Karpas-422 (cell line): ENCODE data around the gene ATP2A2. TPM values are rescaled to one million over a fixed set of nuclear protein-coding genes. Genes with fewer than 3 reads are reported as not detected.
A peak's percentile ranks its signal among the peaks of the same experiment; 100 is the strongest.
"Not testable (repeated sequence)": the region's sequence is repeated elsewhere in the genome, so short reads cannot be mapped to it uniquely, and the experiment has no call there.

Experiments used
- DNase-seq: peaks from one replicate; pipeline ENCODE4 v3.0.0-alpha.2; 2015
- H2AFZ ChIP-seq: fragments of 200-600 bp; sonication (generic); 2 replicates; pipeline ENCODE4 v1.6.1; 2014; ENCODE audit warnings: antibody characterized with exemption, low read length, mixed read lengths
- H3K27ac ChIP-seq: fragments of 200-600 bp; sonication (generic); 2 replicates; pipeline ENCODE4 v1.5.1; 2014; ENCODE audit warnings: mild to moderate bottlenecking, low read length, moderate library complexity
- H3K27me3 ChIP-seq: fragments of 200-600 bp; sonication (generic); 2 replicates; pipeline ENCODE4 v1.6.1; 2014; ENCODE audit warnings: low read length, mixed read lengths
- H3K36me3 ChIP-seq: fragments of 200-600 bp; sonication (generic); 2 replicates; pipeline ENCODE4 v1.6.1; 2014; ENCODE audit warnings: low read length, mixed read lengths; ENCODE audit not compliant: insufficient read depth
- H3K4me1 ChIP-seq: fragments of 200-600 bp; sonication (generic); 2 replicates; pipeline ENCODE4 v1.6.1; 2014; ENCODE audit warnings: mild to moderate bottlenecking, low read length, mixed read lengths
- H3K4me2 ChIP-seq: fragments of 200-600 bp; sonication (generic); 2 replicates; pipeline ENCODE4 v1.6.1; 2014; ENCODE audit warnings: low read length, low read depth, mild to moderate bottlenecking; ENCODE audit not compliant: poor library complexity, severe bottlenecking
- H3K4me3 ChIP-seq: fragments of 200-600 bp; sonication (generic); 2 replicates; pipeline ENCODE4 v1.5.1; 2014; ENCODE audit warnings: mild to moderate bottlenecking, antibody characterized with exemption, low read length, mixed read lengths
- H3K79me2 ChIP-seq: fragments of 200-600 bp; sonication (generic); 2 replicates; pipeline ENCODE4 v1.6.1; 2014; ENCODE audit warnings: mild to moderate bottlenecking, low read length, mixed read lengths
- H3K9ac ChIP-seq: fragments of 200-600 bp; sonication (generic); 2 replicates; pipeline ENCODE4 v1.6.0; 2014; ENCODE audit warnings: low read length
- H3K9me2 ChIP-seq: fragments of 200-600 bp; sonication (generic), shearing (Covaris generic); replicated peaks from 2 replicates; pipeline ENCODE4 v1.6.0; 2014; ENCODE audit warnings: mild to moderate bottlenecking, low read length, moderate library complexity; ENCODE audit not compliant: insufficient read depth
- H3K9me3 ChIP-seq: fragments of 300-700, 200-600 bp; sonication (generic); 2 replicates; pipeline ENCODE4 v1.6.1; 2014; ENCODE audit warnings: low read length, mixed read lengths
- H4K20me1 ChIP-seq: fragments of 200-600 bp; sonication (generic); 2 replicates; pipeline ENCODE4 v1.6.1; 2014; ENCODE audit warnings: mild to moderate bottlenecking, antibody characterized with exemption, low read length, low read depth; ENCODE audit not compliant: insufficient read depth
- total RNA-seq: library from RNA; depleted of rRNA; stranded (reverse); fragments of >200 nt; shearing (Covaris generic); gene quantifications from 2 replicates; pipeline ENCODE4 v1.2.3, GENCODE V29; 2014; ENCODE audit warnings: low replicate concordance

Gene ATP2A2
- total RNA-seq, 1 experiment from 2014 or later: 88.5 TPM

DNA sequence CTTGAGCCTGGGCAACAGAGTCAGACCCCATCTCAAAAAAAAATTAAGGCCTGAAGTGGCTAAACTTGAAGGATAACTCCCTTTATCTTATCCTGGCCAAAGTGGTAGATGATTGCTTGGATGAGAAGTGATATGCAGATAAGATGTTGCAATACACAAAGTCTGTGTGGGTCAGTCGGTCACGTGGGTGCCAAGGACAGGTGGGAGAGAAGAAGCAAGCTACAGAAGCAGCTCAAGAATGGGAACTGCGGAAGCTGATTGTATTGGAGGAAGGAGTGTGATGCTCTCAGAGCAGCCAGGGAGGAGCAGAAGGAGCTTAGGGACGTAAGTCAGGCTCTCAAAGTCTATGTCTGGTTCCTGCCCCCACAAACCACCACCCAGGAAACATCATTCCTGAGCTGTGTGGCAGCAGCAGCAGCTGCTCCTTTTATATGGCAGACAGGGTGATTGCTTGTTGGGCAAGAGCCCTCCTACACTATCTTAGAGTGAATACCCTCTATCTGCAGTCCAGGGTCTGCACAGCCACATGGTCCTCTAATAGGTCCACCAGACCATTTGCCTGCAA, 54.5 kb downstream of the ATP2A2 start:
- H3K4me2 ChIP-seq: no peak overlapping the region
- H3K9ac ChIP-seq: no peak overlapping the region

DNA sequence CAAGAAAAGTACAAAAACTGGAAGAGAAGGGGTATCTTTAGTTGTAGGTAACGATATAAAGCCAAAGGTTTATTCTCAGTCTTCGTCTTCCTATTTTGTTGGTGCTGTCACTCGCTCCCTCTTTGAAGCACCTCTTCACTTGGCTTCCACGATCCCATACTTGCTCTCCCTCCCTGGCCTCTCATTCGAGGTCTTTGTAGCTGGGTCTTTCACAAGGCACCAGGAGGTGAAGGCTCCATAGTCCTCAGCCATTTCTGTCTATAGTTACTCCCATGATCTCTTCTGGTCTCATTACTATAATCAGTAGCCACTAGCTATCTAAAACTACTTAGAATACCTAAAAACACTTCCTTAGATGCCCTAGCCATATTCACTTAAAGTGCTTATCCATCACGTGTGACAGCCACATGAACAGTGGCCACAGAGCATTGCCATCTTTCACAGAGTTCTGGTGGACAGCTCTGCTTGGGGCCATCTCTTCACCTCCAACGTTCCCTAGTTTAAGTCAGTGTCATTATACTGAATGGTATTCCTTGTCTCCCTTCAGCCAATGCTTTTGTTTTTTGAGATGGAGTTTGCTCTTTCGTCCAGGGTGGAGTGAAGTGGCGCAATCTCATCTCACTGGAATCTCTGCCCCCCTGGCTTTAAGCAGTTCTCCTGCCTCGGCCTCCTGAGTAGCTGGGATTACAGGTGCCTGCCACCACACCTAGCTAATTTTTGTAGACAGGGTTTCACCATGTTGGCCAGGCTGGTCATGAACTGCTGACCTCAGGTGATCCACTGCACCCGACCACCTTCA, 57.1 kb downstream of the ATP2A2 start:
- H3K9me2 ChIP-seq: no peaks in the 10 kb centered on the region
- H3K27ac ChIP-seq: peak overlapping the region; percentile 79; the same call in 1 of the 2 replicates
- no peak for DNase-seq
- H3K79me2 ChIP-seq: peaks cover 36% of the 10 kb centered on the region
- peaks cover 91% of the 10 kb centered on the region for H3K36me3 ChIP-seq
- peaks cover 10% of the 10 kb centered on the region; the same call in 1 of the 2 replicates for H4K20me1 ChIP-seq
- no peaks in the 10 kb centered on the region for H3K9me3 ChIP-seq
- no peaks in the 10 kb centered on the region for H3K27me3 ChIP-seq
- H3K4me1 ChIP-seq: peaks cover 57% of the 10 kb centered on the region
- H3K9ac ChIP-seq: no peak overlapping the region
- H3K4me2 ChIP-seq: peak overlapping the region; percentile 46
- no peak overlapping the region for H3K4me3 ChIP-seq
- no peak overlapping the region for H2AFZ ChIP-seq

More for the DNA sequence above, 54.5 kb downstream of the ATP2A2 start:
- no peaks in the 10 kb centered on the region for H3K27me3 ChIP-seq
- H3K4me1 ChIP-seq: peaks cover 57% of the 10 kb centered on the region
- no peak overlapping the region for H3K4me3 ChIP-seq
- H3K36me3 ChIP-seq: peaks cover 87% of the 10 kb centered on the region
- DNase-seq: no peak
- no peaks in the 10 kb centered on the region for H3K9me2 ChIP-seq
- H2AFZ ChIP-seq: no peak overlapping the region
- H4K20me1 ChIP-seq: peaks cover 15% of the 10 kb centered on the region; the same call in 1 of the 2 replicates
- peaks cover 54% of the 10 kb centered on the region for H3K79me2 ChIP-seq
- H3K27ac ChIP-seq: no peak overlapping the region
- H3K9me3 ChIP-seq: no peaks in the 10 kb centered on the region

DNA sequence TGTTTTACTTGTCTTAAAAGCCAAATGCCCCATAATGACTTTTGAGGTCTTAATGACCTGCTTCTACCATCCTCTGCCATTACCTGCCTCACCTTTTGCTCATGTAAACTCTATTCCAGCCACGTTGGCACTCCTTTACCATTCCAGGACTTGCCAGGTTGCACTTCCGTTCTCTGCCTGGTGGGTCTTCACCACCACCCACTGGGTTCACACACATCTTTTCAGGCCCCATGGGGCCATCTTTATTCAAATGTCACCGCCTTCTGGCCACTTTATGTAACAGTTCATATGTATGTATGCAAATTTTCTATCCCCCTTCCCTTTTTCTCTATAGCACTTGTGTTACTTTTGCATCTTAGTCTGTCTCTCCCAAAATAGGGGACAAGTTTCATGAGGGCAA, 57.7 kb downstream of the ATP2A2 start:
- Histone ChIP-seq H3K4me3 (no peak overlapping the region), H4K20me1 (peaks cover 10% of the 10 kb centered on the region; the same call in 1 of the 2 replicates), H3K9me3 (no peaks in the 10 kb centered on the region), H3K27me3 (no peaks in the 10 kb centered on the region), H3K9me2 (no peaks in the 10 kb centered on the region), H3K9ac (no peak overlapping the region), H3K4me1 (peaks cover 52% of the 10 kb centered on the region), H3K4me2 (peak overlapping the region; percentile 46), H3K79me2 (peaks cover 36% of the 10 kb centered on the region), H3K27ac (peak overlapping the region; percentile 79), H2AFZ (no peak overlapping the region), H3K36me3 (peaks cover 91% of the 10 kb centered on the region)
- peak; percentile 90 for DNase-seq

DNA sequence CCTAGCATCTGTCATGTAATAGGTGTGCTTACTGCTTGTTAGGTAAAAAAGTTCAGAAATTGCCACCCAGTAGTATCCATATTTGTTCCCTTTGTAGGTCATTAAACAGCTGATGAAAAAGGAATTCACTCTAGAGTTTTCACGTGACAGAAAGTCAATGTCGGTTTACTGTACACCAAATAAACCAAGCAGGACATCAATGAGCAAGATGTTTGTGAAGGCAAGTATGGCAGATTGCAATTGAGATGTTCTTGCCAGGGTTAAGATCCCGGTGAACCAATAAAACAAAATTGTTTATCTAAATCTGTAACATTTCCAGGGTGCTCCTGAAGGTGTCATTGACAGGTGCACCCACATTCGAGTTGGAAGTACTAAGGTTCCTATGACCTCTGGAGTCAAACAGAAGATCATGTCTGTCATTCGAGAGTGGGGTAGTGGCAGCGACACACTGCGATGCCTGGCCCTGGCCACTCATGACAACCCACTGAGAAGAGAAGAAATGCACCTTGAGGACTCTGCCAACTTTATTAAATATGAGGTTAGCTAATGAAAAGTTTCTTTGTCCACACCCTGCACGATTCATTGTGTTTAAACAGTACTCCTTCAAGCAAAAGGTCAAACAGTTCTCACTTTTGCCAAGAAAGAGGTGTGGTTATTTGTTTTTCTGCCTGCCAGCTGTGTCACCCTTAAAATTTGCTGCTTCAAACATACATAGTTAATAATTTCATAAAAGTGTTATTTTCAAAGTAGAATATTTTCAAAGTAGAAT, 58.3 kb downstream of the ATP2A2 start:
- DNase-seq: no peak
- no peak overlapping the region for H3K9ac ChIP-seq
- no peaks in the 10 kb centered on the region for H3K9me3 ChIP-seq
- no peak overlapping the region for H3K4me3 ChIP-seq
- peaks cover 91% of the 10 kb centered on the region for H3K36me3 ChIP-seq
- no peak overlapping the region for H2AFZ ChIP-seq
- H3K79me2 ChIP-seq: peaks cover 33% of the 10 kb centered on the region
- peaks cover 48% of the 10 kb centered on the region for H3K4me1 ChIP-seq
- H4K20me1 ChIP-seq: peaks cover 10% of the 10 kb centered on the region; the same call in 1 of the 2 replicates
- no peaks in the 10 kb centered on the region for H3K27me3 ChIP-seq
- H3K4me2 ChIP-seq: peak overlapping the region; percentile 46
- H3K27ac ChIP-seq: peak overlapping the region; percentile 79
- no peaks in the 10 kb centered on the region for H3K9me2 ChIP-seq

DNA sequence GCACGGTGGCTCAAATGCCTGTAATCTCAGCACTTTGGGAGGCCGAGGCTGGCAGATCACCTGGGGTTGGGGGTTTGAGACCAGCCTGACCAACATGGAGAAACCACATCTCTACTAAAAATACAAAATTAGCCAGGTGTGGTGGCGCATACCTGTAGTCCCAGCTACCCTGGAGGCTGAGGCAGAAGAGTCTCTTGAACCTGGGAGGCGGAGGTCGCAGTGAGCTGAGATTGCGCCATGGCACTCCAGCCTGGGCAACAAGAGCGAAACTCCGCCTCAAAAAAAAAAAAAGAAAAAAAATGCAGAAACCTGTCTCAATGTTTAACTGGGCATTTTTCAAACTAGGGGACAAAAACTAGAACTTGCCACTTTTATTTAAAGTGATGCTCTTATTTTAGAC, 59.2 kb downstream of the ATP2A2 start:
- not testable (repeated sequence) for H3K9me2 ChIP-seq, H3K4me2 ChIP-seq, H3K9ac ChIP-seq, DNase-seq, H4K20me1 ChIP-seq, H3K9me3 ChIP-seq, H3K27me3 ChIP-seq, H3K4me3 ChIP-seq, H2AFZ ChIP-seq
- peaks cover 33% of the 10 kb centered on the region for H3K79me2 ChIP-seq
- 0 out of 2 replicates have a peak overlapping the region, but pooled peaks have one; percentile 79 for H3K27ac ChIP-seq
- H3K36me3 ChIP-seq: peaks cover 95% of the 10 kb centered on the region
- H3K4me1 ChIP-seq: peaks cover 51% of the 10 kb centered on the region

DNA sequence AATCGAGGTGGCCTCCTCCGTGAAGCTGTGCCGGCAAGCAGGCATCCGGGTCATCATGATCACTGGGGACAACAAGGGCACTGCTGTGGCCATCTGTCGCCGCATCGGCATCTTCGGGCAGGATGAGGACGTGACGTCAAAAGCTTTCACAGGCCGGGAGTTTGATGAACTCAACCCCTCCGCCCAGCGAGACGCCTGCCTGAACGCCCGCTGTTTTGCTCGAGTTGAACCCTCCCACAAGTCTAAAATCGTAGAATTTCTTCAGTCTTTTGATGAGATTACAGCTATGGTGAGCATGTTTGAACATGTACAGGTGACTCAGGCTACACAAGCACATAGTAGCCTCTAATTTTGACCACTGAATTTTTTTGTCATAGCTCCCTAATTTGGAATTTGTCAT, 59.7 kb downstream of the ATP2A2 start:
- no peaks in the 10 kb centered on the region for H3K9me2 ChIP-seq
- H3K79me2 ChIP-seq: peaks cover 33% of the 10 kb centered on the region
- H3K27me3 ChIP-seq: no peaks in the 10 kb centered on the region
- H3K4me1 ChIP-seq: peaks cover 51% of the 10 kb centered on the region
- H3K9ac ChIP-seq: no peak overlapping the region
- DNase-seq: no peak
- no peak overlapping the region for H3K27ac ChIP-seq
- no peak overlapping the region for H2AFZ ChIP-seq
- H3K4me2 ChIP-seq: no peak overlapping the region
- H3K4me3 ChIP-seq: no peak overlapping the region
- H3K9me3 ChIP-seq: no peaks in the 10 kb centered on the region
- peaks cover 10% of the 10 kb centered on the region; the same call in 1 of the 2 replicates for H4K20me1 ChIP-seq
- peaks cover 95% of the 10 kb centered on the region for H3K36me3 ChIP-seq

DNA sequence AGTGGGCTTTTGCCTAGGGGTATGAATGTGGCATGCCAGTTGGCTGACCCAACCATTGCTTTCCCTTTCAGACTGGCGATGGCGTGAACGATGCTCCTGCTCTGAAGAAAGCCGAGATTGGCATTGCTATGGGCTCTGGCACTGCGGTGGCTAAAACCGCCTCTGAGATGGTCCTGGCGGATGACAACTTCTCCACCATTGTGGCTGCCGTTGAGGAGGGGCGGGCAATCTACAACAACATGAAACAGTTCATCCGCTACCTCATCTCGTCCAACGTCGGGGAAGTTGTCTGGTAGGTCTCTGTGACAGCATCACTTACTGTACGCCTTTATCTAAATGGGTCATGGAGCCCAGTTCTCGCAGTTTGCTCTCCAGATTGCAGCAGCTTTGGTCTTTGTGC, 61.1 kb downstream of the ATP2A2 start:
- H3K9me3 ChIP-seq: no peaks in the 10 kb centered on the region
- no peak overlapping the region for H3K27ac ChIP-seq
- no peaks in the 10 kb centered on the region for H3K9me2 ChIP-seq
- DNase-seq: no peak
- no peak overlapping the region for H3K9ac ChIP-seq
- peaks cover 37% of the 10 kb centered on the region for H3K4me1 ChIP-seq
- peaks cover 10% of the 10 kb centered on the region; the same call in 1 of the 2 replicates for H4K20me1 ChIP-seq
- H3K4me3 ChIP-seq: no peak overlapping the region
- no peak overlapping the region for H3K4me2 ChIP-seq
- H3K79me2 ChIP-seq: peaks cover 25% of the 10 kb centered on the region
- H3K27me3 ChIP-seq: no peaks in the 10 kb centered on the region
- no peak overlapping the region for H2AFZ ChIP-seq
- H3K36me3 ChIP-seq: peaks cover 93% of the 10 kb centered on the region

DNA sequence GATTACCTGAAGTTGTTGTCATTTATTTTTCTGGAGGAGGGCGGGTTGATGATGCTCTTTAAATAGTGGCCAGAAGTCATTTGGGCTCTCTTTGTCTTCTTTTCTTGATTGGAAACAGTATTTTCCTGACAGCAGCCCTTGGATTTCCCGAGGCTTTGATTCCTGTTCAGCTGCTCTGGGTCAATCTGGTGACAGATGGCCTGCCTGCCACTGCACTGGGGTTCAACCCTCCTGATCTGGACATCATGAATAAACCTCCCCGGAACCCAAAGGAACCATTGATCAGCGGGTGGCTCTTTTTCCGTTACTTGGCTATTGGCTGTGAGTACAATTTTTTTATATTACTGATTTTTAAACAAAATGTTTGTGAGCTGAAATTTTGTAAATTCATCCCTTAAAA, 62.1 kb downstream of the ATP2A2 start:
- H3K27me3 ChIP-seq: no peaks in the 10 kb centered on the region
- H3K27ac ChIP-seq: no peak overlapping the region
- peaks cover 93% of the 10 kb centered on the region for H3K36me3 ChIP-seq
- no peak overlapping the region for H2AFZ ChIP-seq
- H3K79me2 ChIP-seq: peaks cover 22% of the 10 kb centered on the region
- H3K9me3 ChIP-seq: no peaks in the 10 kb centered on the region
- H3K4me3 ChIP-seq: no peak overlapping the region
- H4K20me1 ChIP-seq: peaks cover 10% of the 10 kb centered on the region; the same call in 1 of the 2 replicates
- no peak overlapping the region for H3K4me2 ChIP-seq
- no peak for DNase-seq
- H3K9ac ChIP-seq: no peak overlapping the region
- peaks cover 27% of the 10 kb centered on the region for H3K4me1 ChIP-seq
- no peaks in the 10 kb centered on the region for H3K9me2 ChIP-seq
